ENCODE results near the gene RTN4. TPM values are rescaled to one million over a fixed set of nuclear protein-coding genes. Genes with fewer than 3 reads are reported as not detected.
A peak's percentile ranks its signal among the peaks of the same experiment; 100 is the strongest.

RTN4 gene
- total and polyA plus RNA-seq, 2 of the 4 experiments (the other 2 are of a cell fraction) = 77.8 to 588 TPM

DNA sequence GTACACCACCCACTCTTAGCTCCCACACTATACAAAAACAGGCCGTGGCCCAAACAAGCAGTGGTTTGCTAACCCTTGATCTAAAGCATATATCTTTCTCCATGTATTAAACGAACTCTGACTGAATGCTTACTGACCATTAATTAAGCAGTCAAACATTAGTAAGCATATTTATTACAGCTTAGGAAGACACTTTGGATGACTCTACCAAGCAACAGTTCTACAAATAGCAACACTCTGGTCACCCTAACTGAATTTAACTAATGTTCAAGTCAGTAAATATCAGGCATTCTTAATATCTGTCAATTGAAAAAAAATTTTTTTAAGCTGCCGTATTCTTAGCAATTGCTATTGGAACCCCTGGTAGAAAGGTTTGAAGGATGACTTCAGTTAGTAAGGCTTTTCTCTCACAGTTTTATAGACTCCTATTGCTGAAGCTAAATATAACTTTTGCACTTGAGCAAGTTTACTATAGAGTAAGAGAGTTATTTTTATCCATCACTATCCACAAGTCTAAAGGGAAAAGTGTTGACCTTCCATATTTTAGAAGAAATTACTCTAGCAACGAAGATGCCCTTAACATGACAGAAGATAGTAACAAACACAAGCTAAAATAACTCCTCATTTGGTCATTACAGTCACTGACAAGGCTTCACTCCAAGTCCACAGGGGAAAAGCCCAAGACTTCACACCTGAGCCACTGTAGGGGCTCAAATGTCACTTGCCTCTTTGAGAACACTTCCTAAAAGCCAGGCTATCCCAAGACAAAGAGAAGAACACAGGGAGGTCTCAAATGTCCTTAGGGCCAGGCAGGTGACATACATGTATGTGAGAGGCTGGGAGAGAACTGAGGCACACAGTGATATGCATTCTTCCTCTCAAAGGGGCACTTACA, 74.4 kb downstream of the RTN4 start:
- Histone ChIP-seq H2AFZ (replicated peaks; ENCODE audit: low read length, poor library complexity) (no peak overlapping the region), H3K79me1 (ENCODE audit: low read depth in 1 of 2, low read length in 2 of 2) (peaks cover 15 to 71% of the 10 kb centered on the region in 2 experiments), H2BK5ac (ENCODE audit: low read depth, low read length, poor library complexity, severe bottlenecking) (no peak overlapping the region), H4K5ac (ENCODE audit: low read depth, low read length) (no peak overlapping the region), H3K4ac (ENCODE audit: low read depth, low read length) (no peak overlapping the region), H3K9me3 (ENCODE audit: control insufficient read depth, insufficient read depth, low read length) (no peaks in the 10 kb centered on the region), H3K18ac (ENCODE audit: low read depth, low read length) (no peak overlapping the region), H3K27ac (ENCODE audit: insufficient read depth, low read length) (no peak overlapping the region), H2AK5ac (ENCODE audit: low read depth, low read length) (no peak overlapping the region), H2BK15ac (ENCODE audit: low read depth, low read length) (no peak overlapping the region), H3K23ac (ENCODE audit: low read depth, low read length) (peak overlapping the region; percentile 56; the same call in 1 of the 2 replicates), H2AK9ac (replicated peaks; ENCODE audit: low read depth, low read length, poor library complexity) (no peak overlapping the region), H3K4me3 (ENCODE audit: insufficient read depth, low read depth, low read length) (no peak overlapping the region), H3K14ac (replicated peaks; ENCODE audit: low read depth, low read length) (no peak overlapping the region), H3K4me2 (ENCODE audit: low read depth, low read length) (no peak overlapping the region), H4K91ac (ENCODE audit: insufficient read depth, low read depth, low read length) (no peak overlapping the region), H3K4me1 (ENCODE audit: control insufficient read depth, insufficient read depth, low read length) (peaks cover 16% of the 10 kb centered on the region), H4K8ac (ENCODE audit: low read depth in 2 of 2, low read length in 2 of 2) (no peak overlapping the region), H3K36me3 (ENCODE audit: control insufficient read depth, insufficient read depth, low read length) (peaks cover 21% of the 10 kb centered on the region), H3K9me1 (ENCODE audit: insufficient read depth, low read length) (peaks cover 15% of the 10 kb centered on the region), H2BK120ac (ENCODE audit: low read depth, low read length) (no peak overlapping the region), H4K20me1 (ENCODE audit: insufficient read depth, low read length) (peaks cover 97% of the 10 kb centered on the region), H3K27me3 (ENCODE audit: control insufficient read depth, insufficient read depth, low read length) (no peaks in the 10 kb centered on the region), H2BK20ac (ENCODE audit: low read depth, low read length) (no peak overlapping the region), H3K9ac (ENCODE audit: low read depth, low read length) (no peak overlapping the region), H3K56ac (ENCODE audit: extremely low read depth, insufficient read depth, low read length) (no peak overlapping the region)
- in situ Hi-C loops (cut with MboI; ENCODE audit: low sequenced_read_pairs) = no loop called here
- BruUV-seq (replicated peaks) = no TSS peak
- dilution Hi-C loops (cut with HindIII; ENCODE audit: low sequenced_read_pairs, unreplicated experiment) = no loop called here
- CTCF ChIA-PET = no interaction called here
- POLR2A ChIA-PET (ENCODE audit: unreplicated experiment) = no interaction called here
- intact Hi-C loops (cut with micrococcal nuclease) = no loop called here
- ATAC-seq (ENCODE audit: low read depth) (no peak), DNase-seq (no peak)
- 50% methylated on average over 1 of the region's 4 CpGs; no CpG with 5 or more reads in 1 of the 2 experiments for WGBS, 2 experiments (ENCODE audit: extremely low coverage in 2 of 2, insufficient read length in 1 of 2)
- TF ChIP-seq SMC3 (IDR thresholded peaks at IDR 0.05; ENCODE audit: low read depth, low read length) (no peak), CHD1 (IDR thresholded peaks at IDR 0.05; ENCODE audit: low read depth, low read length) (no peak), RCOR1 (IDR thresholded peaks at IDR 0.05; ENCODE audit: insufficient replicate concordance, low read length) (no peak), MAFK (IDR thresholded peaks at IDR 0.05; ENCODE audit: low read depth, low read length) (no peak), NFE2L2 (IDR thresholded peaks at IDR 0.05; ENCODE audit: low read depth, low read length) (no peak), POLR2A (IDR thresholded peaks at IDR 0.05; ENCODE audit: low read depth, low read length) (no peak), MXI1 (IDR thresholded peaks at IDR 0.05; ENCODE audit: borderline replicate concordance, low read depth, low read length) (no peak), BHLHE40 (IDR thresholded peaks at IDR 0.05; ENCODE audit: low read depth, low read length) (no peak), RFX5 (IDR thresholded peaks at IDR 0.05; ENCODE audit: low read depth, low read length) (no peak), RAD21 (IDR thresholded peaks at IDR 0.05; ENCODE audit: low read length) (no peak), CEBPB (IDR thresholded peaks at IDR 0.05; ENCODE audit: low read depth, low read length) (no peak), FOS (IDR thresholded peaks at IDR 0.05; ENCODE audit: low read depth, low read length) (no peak)
- TF ChIP-seq, protein P1, sequence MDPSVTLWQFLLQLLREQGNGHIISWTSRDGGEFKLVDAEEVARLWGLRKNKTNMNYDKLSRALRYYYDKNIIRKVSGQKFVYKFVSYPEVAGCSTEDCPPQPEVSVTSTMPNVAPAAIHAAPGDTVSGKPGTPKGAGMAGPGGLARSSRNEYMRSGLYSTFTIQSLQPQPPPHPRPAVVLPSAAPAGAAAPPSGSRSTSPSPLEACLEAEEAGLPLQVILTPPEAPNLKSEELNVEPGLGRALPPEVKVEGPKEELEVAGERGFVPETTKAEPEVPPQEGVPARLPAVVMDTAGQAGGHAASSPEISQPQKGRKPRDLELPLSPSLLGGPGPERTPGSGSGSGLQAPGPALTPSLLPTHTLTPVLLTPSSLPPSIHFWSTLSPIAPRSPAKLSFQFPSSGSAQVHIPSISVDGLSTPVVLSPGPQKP (IDR thresholded peaks at IDR 0.05; ENCODE audit: borderline replicate concordance, low read depth, low read length) = no peak
- TF ChIP-seq, protein P2, sequence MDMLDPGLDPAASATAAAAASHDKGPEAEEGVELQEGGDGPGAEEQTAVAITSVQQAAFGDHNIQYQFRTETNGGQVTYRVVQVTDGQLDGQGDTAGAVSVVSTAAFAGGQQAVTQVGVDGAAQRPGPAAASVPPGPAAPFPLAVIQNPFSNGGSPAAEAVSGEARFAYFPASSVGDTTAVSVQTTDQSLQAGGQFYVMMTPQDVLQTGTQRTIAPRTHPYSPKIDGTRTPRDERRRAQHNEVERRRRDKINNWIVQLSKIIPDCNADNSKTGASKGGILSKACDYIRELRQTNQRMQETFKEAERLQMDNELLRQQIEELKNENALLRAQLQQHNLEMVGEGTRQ (IDR thresholded peaks at IDR 0.05; ENCODE audit: low read depth, low read length) = no peak
- TF ChIP-seq, protein P3, sequence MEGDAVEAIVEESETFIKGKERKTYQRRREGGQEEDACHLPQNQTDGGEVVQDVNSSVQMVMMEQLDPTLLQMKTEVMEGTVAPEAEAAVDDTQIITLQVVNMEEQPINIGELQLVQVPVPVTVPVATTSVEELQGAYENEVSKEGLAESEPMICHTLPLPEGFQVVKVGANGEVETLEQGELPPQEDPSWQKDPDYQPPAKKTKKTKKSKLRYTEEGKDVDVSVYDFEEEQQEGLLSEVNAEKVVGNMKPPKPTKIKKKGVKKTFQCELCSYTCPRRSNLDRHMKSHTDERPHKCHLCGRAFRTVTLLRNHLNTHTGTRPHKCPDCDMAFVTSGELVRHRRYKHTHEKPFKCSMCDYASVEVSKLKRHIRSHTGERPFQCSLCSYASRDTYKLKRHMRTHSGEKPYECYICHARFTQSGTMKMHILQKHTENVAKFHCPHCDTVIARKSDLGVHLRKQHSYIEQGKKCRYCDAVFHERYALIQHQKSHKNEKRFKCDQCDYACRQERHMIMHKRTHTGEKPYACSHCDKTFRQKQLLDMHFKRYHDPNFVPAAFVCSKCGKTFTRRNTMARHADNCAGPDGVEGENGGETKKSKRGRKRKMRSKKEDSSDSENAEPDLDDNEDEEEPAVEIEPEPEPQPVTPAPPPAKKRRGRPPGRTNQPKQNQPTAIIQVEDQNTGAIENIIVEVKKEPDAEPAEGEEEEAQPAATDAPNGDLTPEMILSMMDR (conservative IDR thresholded peaks at IDR 0.05; ENCODE audit: low read depth, low read length) = no peak
